Activated naive CD8-positive, alpha-beta T cell treated with anti-CD3 and anti-CD28 coated beads, Interleukin-2, amount 10 ng/mL, durations not matched to agents 7 days and 5 days (primary cell): ENCODE data around the gene DUSP12. TPM values are rescaled to one million over a fixed set of nuclear protein-coding genes. Genes with fewer than 3 reads are reported as not detected.
"Not testable (repeated sequence)": the region's sequence is repeated elsewhere in the genome, so short reads cannot be mapped to it uniquely, and the experiment has no call there.

Experiments
- ATAC-seq: fragments of 150-1000 bp; cut with Tn5 transposase; one replicate; pipeline ENCODE4 v1.10.0; 2021; ENCODE audit warnings: low read depth, moderate library complexity
- POLR2A ChIA-PET: fragments of 350-600 bp; sonication (Branson Sonifier 250); formaldehyde crosslinking; loops from one replicate; lab custom pipeline; 2021; ENCODE audit warnings: antibody characterized with exemption; lab: Charles Lee
- DNase-seq: peaks from one replicate; pipeline ENCODE4 v3.0.0; 2021
- H3K27ac Mint-ChIP-seq: one replicate; pipeline ENCODE4 v1.8.0; 2022; ENCODE audit warnings: mild to moderate bottlenecking, mixed read lengths
- H3K27me3 Mint-ChIP-seq: one replicate; pipeline ENCODE4 v1.8.0; 2022; ENCODE audit warnings: mild to moderate bottlenecking, moderate library complexity, mixed read lengths
- H3K36me3 Mint-ChIP-seq: one replicate; pipeline ENCODE4 v1.8.0; 2021; ENCODE audit warnings: mild to moderate bottlenecking, mixed read lengths
- H3K4me1 Mint-ChIP-seq: one replicate; pipeline ENCODE4 v1.8.0; 2021; ENCODE audit warnings: mixed read lengths
- H3K4me3 Mint-ChIP-seq: one replicate; pipeline ENCODE4 v1.8.0; 2022; ENCODE audit warnings: mild to moderate bottlenecking, moderate library complexity, mixed read lengths
- H3K9me3 Mint-ChIP-seq: one replicate; pipeline ENCODE4 v1.8.0; 2021; ENCODE audit warnings: mixed read lengths
- total RNA-seq, 2 experiments: library from RNA; stranded (reverse); gene quantifications; one replicate each; pipeline ENCODE4 v1.2.3, GENCODE V29; 2021

The DUSP12 gene
- total RNA-seq, 2 experiments from 2014 or later = 28.7 to 32.2 TPM

DNA sequence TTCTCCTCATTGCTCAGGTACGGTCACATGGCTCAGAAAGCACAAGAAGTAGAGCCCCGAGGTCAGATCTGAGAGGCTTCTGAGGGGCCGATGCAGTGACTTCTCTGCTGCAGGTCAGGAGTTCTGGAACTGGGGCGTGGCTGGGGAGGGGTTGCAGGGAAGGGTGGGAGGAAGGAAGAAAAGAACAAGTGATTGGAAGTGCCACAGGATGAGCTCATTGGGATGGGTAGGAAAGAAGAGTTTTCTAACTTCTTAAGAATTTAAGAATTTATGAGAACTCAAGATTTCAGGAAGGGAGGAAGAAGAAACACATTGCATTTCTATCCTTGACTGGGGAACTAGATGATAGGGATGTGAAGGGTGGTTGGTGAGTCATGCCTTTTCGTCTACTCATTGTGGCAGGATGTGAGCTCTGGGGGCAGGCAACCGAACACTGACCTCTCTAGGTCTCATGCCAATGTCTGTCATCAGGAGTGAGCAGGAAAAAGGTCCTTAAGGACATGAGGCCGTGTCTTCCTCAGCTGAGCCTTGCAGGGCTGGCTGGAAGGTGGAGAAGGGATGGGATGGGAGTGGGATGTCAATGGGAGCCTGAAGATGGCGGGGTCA is 27.7 kb upstream of the DUSP12 start:
- peaks cover 31% of the 10 kb centered on the region for H3K4me1 Mint-ChIP-seq
- no peak overlapping the region for H3K27ac Mint-ChIP-seq
- H3K27me3 Mint-ChIP-seq = peaks cover 25% of the 10 kb centered on the region
- H3K9me3 Mint-ChIP-seq = no peaks in the 10 kb centered on the region
- H3K36me3 Mint-ChIP-seq = peaks cover 1% of the 10 kb centered on the region
- no peak overlapping the region for H3K4me3 Mint-ChIP-seq
- ATAC-seq = no peak
- POLR2A ChIA-PET = interaction anchor here (0.9 kb wide), 1 partner anchor 16 kb away, joined by 4 read pairs; no protein-coding TSS in a partner anchor
- no peak for DNase-seq

DNA sequence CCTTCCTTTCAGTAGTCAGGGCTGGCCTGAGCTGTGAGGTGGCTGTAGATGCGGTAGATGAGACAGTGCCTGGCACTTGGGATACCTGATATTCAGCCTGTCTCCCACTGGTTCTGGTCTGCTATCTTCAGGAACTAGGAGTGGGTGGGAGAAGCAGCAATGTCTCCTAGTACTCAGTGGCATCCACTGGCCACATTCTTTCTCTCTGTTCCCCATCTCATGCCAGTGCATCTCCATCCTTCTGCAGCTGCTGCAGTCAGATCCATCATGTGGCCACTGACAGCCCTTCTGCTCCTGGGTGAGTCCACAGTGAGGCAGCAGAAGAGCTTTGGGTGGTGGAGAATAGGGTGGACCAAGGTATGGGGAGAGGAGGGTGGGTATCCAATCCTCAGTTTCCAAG is 27.2 kb upstream of the DUSP12 start:
- Mint-ChIP-seq H3K36me3 (peaks cover 1% of the 10 kb centered on the region), H3K27me3 (peaks cover 25% of the 10 kb centered on the region), H3K9me3 (no peaks in the 10 kb centered on the region), H3K4me3 (no peak overlapping the region), H3K27ac (no peak overlapping the region), H3K4me1 (peaks cover 31% of the 10 kb centered on the region)
- ATAC-seq = no peak
- DNase-seq = no peak
- POLR2A ChIA-PET = no interaction called here

DNA sequence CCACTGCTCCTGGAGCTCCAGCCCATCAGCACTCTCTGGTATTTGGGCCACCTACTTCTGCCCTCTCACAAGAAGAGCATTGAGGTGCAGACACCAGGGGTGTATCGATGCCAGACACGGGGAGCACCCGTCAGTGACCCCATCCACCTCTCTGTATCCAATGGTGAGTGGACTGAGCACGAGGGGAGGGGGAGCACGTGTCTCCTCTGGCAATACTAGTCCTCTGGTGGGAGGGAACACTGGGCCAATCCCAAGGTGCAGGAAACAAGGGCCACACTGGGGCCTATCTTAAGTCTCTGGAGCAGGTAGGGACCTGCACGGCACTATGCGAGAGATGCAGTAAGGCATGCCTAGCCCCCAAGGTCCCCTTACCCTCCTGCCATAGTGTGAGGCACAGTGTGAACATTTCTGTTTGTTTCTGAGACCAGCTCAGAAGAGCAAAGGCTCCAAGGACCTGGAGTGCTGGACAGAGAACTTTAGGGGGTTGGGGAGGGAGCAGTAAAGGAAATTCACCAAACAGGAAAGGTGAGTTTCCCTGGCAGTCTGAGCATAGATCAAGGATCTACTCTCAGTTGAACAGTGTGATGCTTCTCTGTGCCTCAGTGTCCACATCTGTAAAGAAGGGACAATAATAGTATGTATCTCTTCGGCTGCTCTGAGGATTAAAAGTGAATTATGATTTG is 26.0 kb upstream of the DUSP12 start:
- no peaks in the 10 kb centered on the region for H3K9me3 Mint-ChIP-seq
- DNase-seq (no peak), ATAC-seq (no peak)
- H3K4me3 Mint-ChIP-seq = no peak overlapping the region
- peaks cover 1% of the 10 kb centered on the region for H3K36me3 Mint-ChIP-seq
- peaks cover 39% of the 10 kb centered on the region for H3K4me1 Mint-ChIP-seq
- POLR2A ChIA-PET = no interaction called here
- no peak overlapping the region for H3K27ac Mint-ChIP-seq
- H3K27me3 Mint-ChIP-seq = peaks cover 27% of the 10 kb centered on the region

DNA sequence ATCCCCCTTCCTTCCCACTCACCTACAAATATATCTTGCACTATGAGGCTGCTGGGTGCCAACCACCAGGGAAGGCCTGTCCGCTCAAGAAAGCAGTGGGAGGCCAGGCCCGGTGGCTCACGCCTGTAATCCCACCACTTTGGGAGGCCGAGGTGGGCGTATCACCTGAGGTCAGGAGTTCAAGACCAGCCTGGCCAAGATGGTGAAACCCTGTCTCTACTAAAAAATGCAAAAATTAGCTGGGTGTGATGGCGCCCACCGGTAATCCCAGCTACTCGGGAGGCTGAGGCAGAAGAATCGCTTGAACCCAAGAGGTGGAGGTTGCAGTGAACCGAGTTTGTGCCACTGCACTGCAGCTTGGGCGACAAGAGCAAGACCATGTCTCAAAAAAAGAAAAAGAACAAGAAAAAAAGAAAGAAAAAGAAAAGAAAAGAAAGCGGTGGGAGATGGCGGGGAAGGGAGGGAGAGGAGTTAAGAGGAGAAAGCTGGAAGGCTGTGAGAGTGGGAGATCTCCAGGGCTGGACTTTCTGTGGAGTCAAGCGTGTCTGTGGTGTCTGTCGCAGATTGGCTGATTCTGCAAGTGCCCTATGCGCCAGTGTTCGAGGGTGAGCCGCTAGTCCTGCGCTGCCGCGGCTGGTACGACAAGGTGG is 24.2 kb upstream of the DUSP12 start:
- H3K36me3 Mint-ChIP-seq, DNase-seq, H3K9me3 Mint-ChIP-seq, ATAC-seq: not testable (repeated sequence)
- peaks cover 24% of the 10 kb centered on the region for H3K27me3 Mint-ChIP-seq
- peak overlapping the region; percentile 92 for H3K27ac Mint-ChIP-seq
- POLR2A ChIA-PET = interaction anchor here (2.9 to 3.1 kb wide), 2 partner anchors 12 to 24 kb away, joined by 16 to 55 read pairs; partner anchors contain the start of gene DUSP12
- H3K4me3 Mint-ChIP-seq = peak overlapping the region; percentile 98
- peaks cover 48% of the 10 kb centered on the region for H3K4me1 Mint-ChIP-seq

DNA sequence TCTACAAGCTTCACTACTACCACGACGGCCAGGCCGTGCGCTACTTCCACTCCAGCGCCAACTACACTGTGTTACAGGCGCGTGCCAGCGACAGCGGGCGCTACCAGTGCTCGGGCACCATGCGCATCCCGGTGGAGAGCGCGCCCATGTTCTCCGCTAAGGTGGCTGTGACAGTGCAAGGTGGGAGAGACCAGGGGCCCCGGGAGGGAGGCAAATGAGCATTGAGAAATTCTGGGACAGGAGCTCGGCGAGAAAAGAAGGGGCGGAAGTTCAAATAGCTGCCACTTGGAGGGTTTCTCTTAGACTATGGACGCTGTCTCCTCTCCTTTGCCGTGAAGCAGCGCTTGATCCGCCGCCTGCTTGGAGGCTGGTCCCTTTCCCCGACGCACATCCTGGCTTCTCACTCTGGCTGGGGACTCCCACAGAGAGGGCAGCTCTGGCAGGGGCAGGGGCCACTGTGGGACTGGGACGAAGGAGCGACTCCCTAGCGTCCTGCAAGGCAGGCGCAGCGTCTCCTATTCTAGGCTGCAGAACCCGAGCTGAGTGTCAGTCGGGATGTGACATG is 23.6 kb upstream of the DUSP12 start:
- peak overlapping the region; percentile 92 for H3K27ac Mint-ChIP-seq
- H3K9me3 Mint-ChIP-seq = no peaks in the 10 kb centered on the region
- peaks cover 23% of the 10 kb centered on the region for H3K27me3 Mint-ChIP-seq
- ATAC-seq (peak; percentile 14), DNase-seq (peak; percentile 68)
- no peaks in the 10 kb centered on the region for H3K36me3 Mint-ChIP-seq
- peak overlapping the region; percentile 98 for H3K4me3 Mint-ChIP-seq
- POLR2A ChIA-PET = interaction anchor here (0.8 to 3.1 kb wide), 4 partner anchors 11 to 412 kb away, joined by 3 to 55 read pairs (median 10); partner anchors contain the start of genes DUSP12 and SDHC
- peaks cover 49% of the 10 kb centered on the region for H3K4me1 Mint-ChIP-seq

DNA sequence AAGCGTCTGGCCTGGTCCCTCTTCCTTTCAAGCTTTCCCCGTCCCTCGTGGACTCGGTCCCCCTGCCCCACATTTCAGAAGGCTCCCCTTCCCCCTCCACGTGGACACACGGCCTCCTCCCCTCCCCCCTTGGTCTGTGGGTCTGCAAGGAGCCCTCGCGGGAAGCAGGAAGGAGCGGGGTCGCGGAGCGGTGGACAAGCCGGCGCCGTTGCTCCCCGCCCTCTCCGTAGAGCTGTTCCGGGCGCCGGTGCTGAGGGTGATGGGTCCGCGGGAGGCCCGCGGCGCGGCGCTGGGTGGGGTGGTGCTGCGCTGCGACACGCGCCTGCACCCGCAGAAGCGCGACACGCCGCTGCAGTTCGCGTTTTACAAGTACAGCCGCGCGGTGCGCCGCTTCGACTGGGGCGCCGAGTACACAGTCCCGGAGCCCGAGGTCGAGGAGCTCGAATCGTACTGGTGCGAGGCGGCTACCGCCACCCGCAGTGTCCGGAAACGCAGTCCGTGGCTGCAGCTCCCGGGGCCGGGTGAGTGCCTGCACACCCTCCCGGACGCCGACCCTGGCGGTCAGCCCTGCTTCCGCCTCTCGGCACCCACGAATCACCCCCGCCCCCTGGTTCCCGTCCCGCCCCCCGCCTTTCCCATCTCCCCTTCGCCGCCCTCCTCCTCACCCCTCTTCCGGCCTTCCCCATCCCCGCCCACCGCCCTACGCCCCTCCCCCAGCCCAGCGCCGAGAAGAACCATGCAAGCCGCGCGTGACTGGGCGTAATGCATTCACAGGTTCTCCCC is 22.9 kb upstream of the DUSP12 start:
- Mint-ChIP-seq H3K4me3 (peak overlapping the region; percentile 98), H3K36me3 (no peaks in the 10 kb centered on the region), H3K27ac (peak overlapping the region; percentile 93), H3K27me3 (peaks cover 28% of the 10 kb centered on the region), H3K9me3 (no peaks in the 10 kb centered on the region), H3K4me1 (peaks cover 45% of the 10 kb centered on the region)
- DNase-seq (peak; percentile 83), ATAC-seq (peak; percentile 74)
- POLR2A ChIA-PET = interaction anchor here (0.8 to 3.1 kb wide), 6 partner anchors 11 to 412 kb away, joined by 3 to 55 read pairs (median 4); partner anchors contain the start of genes DUSP12 and SDHC

DNA sequence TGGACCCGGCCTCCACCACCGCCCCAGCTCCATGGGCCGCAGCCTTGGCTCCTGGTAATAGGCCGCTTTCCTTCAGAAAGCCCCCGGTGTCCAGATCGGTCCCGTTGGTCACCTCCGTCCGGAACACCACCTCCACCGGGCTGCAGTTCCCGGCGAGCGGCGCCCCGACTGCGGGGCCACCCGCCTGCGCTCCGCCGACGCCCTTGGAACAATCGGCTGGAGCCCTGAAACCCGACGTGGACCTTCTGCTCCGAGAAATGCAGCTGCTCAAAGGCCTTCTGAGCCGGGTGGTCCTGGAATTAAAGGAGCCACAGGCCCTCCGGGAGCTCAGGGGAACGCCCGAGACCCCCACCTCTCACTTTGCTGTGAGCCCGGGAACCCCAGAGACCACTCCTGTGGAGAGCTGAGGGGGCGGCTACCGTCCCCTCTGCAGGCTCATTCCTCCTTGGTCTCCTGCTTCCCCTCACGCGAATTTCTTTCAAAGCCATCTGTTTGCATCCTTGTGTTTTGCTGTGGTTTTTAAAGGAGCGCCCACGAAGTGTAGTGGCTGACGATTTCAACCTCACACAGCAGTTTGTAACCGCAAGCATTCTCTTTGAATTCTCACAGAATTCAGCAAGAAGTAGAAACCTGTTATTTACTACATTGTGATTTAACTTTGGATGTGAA is 22.2 kb upstream of the DUSP12 start:
- no peaks in the 10 kb centered on the region for H3K9me3 Mint-ChIP-seq
- no peaks in the 10 kb centered on the region for H3K36me3 Mint-ChIP-seq
- peak; percentile 15 for ATAC-seq
- peaks cover 39% of the 10 kb centered on the region for H3K4me1 Mint-ChIP-seq
- peak overlapping the region; percentile 93 for H3K27ac Mint-ChIP-seq
- POLR2A ChIA-PET = interaction anchor here (1.0 to 3.1 kb wide), 5 partner anchors 10 to 195 kb away, joined by 3 to 55 read pairs (median 4); partner anchors contain the start of gene DUSP12
- H3K4me3 Mint-ChIP-seq = peak overlapping the region; percentile 98
- DNase-seq = peak; percentile 82
- H3K27me3 Mint-ChIP-seq = peaks cover 23% of the 10 kb centered on the region

DNA sequence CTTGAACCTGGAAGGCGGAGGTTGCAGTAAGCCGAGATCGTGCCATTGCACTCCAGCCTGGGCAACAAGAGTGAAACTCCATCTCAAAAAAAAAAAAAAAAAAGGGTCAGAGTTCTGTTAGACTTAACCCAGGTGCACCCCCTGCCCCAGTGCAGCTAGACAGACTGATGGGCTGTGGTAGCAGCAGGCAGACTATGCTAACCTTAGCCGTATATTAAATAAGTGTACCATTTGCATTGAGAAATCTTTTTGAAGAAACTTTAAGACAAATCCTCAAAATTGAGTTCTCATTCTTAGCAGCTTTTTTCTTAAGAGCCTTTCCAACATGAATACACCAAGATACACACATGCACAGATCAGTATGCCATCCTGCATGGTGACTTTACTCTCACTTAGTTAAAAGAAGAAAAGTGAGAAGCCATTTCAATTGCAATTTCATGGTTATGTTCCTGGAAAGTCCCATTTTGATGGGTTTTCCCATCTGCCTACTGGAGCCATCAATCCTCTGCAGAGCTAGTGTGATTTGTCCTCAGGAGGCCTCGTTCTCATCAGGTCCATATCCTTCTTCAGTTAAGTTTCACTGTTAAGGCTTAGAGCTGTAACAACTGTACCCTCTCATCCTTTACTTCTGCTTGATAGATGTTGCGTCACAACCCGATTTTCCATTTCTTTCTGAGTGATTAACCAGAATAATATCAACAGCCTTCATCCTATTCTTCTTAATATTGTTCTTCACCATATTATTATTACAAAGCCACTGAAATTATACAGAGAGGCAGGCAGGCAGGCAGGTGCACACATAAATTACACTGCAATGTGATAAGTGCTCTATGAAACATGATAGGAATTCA is 21.0 kb upstream of the DUSP12 start:
- DNase-seq (no peak), ATAC-seq (no peak)
- peaks cover 39% of the 10 kb centered on the region for H3K4me1 Mint-ChIP-seq
- H3K27me3 Mint-ChIP-seq = peaks cover 22% of the 10 kb centered on the region
- H3K27ac Mint-ChIP-seq = no peak overlapping the region
- H3K36me3 Mint-ChIP-seq = no peaks in the 10 kb centered on the region
- POLR2A ChIA-PET = no interaction called here
- peak overlapping the region; percentile 1 for H3K4me3 Mint-ChIP-seq
- no peaks in the 10 kb centered on the region for H3K9me3 Mint-ChIP-seq

DNA sequence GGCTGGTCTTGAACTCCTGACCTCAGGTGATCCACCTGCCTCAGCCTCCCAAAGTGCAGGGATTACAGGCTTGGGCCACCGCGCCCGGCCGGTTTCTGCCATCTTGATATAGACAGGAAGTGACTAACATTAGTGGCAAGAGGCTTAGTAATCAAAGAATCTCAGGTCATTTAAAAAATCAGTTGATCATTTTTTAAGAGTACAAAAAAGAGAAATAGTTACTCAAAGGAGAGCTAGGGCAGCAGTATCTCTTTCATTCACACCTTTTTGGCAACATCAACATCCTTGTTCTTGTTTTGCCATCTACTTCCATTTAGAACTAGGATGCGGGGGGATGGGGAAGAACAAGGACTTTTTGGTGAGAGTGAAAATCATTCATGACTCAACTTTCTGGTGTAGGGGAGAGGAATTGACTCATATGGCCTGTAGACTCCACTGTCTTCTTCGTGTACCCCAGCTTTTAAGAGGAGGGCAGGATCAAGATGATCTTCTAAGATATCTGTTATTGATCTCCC is 19.5 kb upstream of the DUSP12 start:
- POLR2A ChIA-PET = interaction anchor here (0.7 kb wide), 1 partner anchor 19 kb away, joined by 3 read pairs; the partner anchor contains the start of gene DUSP12
- no peak for ATAC-seq
- Mint-ChIP-seq H3K4me1 (peaks cover 35% of the 10 kb centered on the region), H3K36me3 (no peaks in the 10 kb centered on the region), H3K27me3 (peaks cover 22% of the 10 kb centered on the region), H3K9me3 (no peaks in the 10 kb centered on the region), H3K4me3 (peak overlapping the region; percentile 18), H3K27ac (peak overlapping the region; percentile 57)
- no peak for DNase-seq

DNA sequence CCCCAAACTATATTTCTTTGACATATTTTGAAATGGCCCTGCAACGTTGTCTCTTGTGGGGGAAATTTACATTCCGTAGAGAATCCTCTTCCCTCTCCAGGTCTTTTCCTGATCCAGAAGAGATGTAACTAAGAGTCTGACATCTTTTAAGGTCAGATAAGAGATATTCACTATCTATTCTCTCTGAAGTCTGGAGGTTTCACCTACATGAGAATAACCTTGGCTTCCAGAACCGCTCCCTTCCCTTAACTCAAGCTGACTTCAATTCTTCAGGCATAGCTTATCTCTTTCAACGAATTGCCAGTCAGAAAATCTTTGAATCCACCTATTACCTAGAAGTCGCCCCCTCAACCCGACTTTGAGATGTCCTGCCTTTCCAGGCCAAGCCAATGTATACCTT is 18.3 kb upstream of the DUSP12 start:
- H3K27ac Mint-ChIP-seq = no peak overlapping the region
- no peaks in the 10 kb centered on the region for H3K36me3 Mint-ChIP-seq
- no peak overlapping the region for H3K4me3 Mint-ChIP-seq
- no peak for ATAC-seq
- no peak for DNase-seq
- H3K27me3 Mint-ChIP-seq = peaks cover 17% of the 10 kb centered on the region
- H3K4me1 Mint-ChIP-seq = peaks cover 31% of the 10 kb centered on the region
- POLR2A ChIA-PET = no interaction called here
- no peaks in the 10 kb centered on the region for H3K9me3 Mint-ChIP-seq

DNA sequence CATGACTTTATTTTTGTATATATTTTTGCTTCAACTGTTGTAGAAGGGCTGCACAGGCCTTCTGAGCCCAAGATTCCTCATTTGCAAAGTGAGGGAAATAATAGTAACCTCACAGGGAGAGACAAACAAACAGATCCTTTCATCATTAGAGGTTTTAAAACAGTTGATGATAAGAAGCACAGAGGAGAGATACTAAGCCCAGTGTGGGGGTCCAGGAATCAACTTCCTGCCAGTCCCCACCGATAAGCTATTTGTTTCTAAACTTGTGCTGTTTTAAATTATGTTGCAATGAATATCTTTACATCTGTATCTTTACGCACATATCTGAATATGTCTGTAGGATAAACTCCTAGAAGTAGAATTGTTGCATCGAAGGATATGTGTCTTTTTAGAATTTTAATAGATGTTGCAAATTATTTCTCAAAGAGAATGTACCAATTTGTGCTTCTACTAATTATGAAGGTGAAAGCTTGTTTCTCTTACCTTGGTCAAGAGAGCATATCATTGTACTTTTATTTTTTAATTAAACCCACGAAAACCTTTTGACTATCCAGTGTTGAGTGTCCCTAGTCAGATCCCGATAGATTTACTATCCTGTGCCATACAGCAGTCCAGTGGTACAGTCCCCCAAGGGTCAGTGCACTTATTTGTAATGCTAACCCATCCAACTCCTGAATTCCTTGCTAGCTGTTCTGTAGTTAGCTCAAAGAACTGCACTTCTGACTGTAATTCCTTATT is 17.4 kb upstream of the DUSP12 start:
- H3K4me3 Mint-ChIP-seq = no peak overlapping the region
- H3K9me3 Mint-ChIP-seq = no peaks in the 10 kb centered on the region
- H3K4me1 Mint-ChIP-seq = peaks cover 35% of the 10 kb centered on the region
- peaks cover 17% of the 10 kb centered on the region for H3K27me3 Mint-ChIP-seq
- DNase-seq (no peak), ATAC-seq (no peak)
- H3K36me3 Mint-ChIP-seq = no peaks in the 10 kb centered on the region
- POLR2A ChIA-PET = no interaction called here
- no peak overlapping the region for H3K27ac Mint-ChIP-seq
